ENCODE measurements around the gene MYOM1.

- TF ChIP-seq CTCF (conservative IDR thresholded peaks at IDR 0.05 in 1 of 2, IDR thresholded peaks at IDR 0.05 in 1 of 2; ENCODE audit: extremely low read depth in 1 of 2, insufficient read depth in 1 of 2, low read depth in 1 of 2, low read length in 2 of 2) (no peak), EZH2 (IDR thresholded peaks at IDR 0.05; ENCODE audit: borderline replicate concordance, low read length) (no peak)
Observed at GRCh38 chr18:3041843-3042242, 177.9 kb downstream of the MYOM1 start.

All from mammary epithelial cell (primary cell).